ENCODE measurements around the gene AFG1L. TPM values are rescaled to one million over a fixed set of nuclear protein-coding genes. Genes with fewer than 3 reads are reported as not detected.
A peak's percentile ranks its signal among the peaks of the same experiment; 100 is the strongest.

Gene AFG1L
- total and polyA plus RNA-seq, 2 donors: 3.9 to 9.8 TPM

DNA sequence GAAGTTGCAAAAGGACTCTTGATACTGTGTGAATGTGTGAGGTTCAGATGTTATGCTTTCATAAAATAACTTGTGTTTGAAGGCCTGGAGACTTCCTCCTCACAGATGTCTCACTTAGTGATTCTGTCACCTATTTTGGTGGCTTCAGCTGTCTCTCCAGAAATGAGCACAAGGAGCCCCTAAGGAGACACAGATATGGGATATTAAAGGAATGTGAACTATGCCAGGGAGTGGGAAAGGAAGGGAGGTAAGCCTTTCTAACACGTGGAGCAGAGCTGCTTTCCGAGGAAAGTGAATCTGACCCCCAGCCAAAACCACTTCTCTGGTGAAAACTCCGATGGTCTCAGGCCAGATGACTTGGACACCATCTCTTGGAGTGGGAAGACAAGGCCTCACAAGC, 255.4 kb downstream of the AFG1L start:
- Histone ChIP-seq H3K4me1 (ENCODE audit: control insufficient read depth in 2 of 2, insufficient read depth in 2 of 2, low read length in 2 of 2) (peaks cover 2 to 3% of the 10 kb centered on the region in 2 donors), H3K27me3 (ENCODE audit: control insufficient read depth in 2 of 2, insufficient read depth in 1 of 2, low read length in 1 of 2) (no peaks in the 10 kb centered on the region), H3K27ac (ENCODE audit: low read depth in 1 of 2, low read length in 1 of 2) (no peak overlapping the region), H3K4me3 (ENCODE audit: low read length in 2 of 2) (no peak overlapping the region), H3K9me3 (ENCODE audit: control insufficient read depth in 2 of 2, insufficient read depth in 1 of 2, low read length in 1 of 2) (no peaks in the 10 kb centered on the region), H3K36me3 (ENCODE audit: control insufficient read depth in 2 of 2, insufficient read depth in 2 of 2, low read length in 1 of 2) (no peaks in the 10 kb centered on the region)
- WGBS: 96% methylated on average over 3 of the region's 3 CpGs
- DNase-seq (ENCODE audit: low read depth in 6 of 9, low spot score in 9 of 9): no peak

DNA sequence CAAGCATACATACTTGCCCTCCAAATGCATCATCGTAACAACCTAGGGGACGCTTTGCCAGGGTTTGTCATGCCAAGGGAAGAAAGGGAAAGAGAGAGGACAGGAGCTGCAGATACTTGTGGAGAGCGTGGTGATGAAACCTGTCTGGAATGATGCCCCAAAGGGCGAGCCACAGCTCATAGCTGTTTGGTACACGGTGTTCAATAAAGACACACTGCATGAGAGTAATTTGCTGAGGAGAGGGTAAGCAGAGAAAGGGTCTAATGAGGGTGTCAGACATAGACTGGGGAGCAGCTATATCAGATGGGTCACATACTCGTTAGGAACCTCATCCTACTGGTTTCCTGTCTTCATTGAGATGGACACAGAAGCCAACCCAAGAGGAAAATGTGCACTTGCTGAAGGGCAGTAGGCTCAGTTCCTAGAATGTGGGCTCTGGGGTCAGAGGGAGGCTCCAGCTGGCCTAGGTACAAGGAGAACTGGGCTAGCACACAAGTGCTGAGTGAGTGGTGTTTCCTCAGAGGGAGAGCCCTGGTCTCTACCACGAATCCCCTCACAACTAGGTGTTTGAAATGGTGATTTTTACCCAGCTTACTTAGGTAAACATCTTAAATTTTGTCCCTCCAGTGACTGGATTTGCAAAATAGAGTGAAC, 260.7 kb downstream of the AFG1L start:
- Histone ChIP-seq H3K27me3 (ENCODE audit: control insufficient read depth in 2 of 2, insufficient read depth in 1 of 2, low read length in 1 of 2) (peaks cover 0 to 4% of the 10 kb centered on the region in 2 donors), H3K4me1 (ENCODE audit: control insufficient read depth in 2 of 2, insufficient read depth in 2 of 2, low read length in 2 of 2) (peaks cover 7 to 10% of the 10 kb centered on the region in 2 donors), H3K36me3 (ENCODE audit: control insufficient read depth in 2 of 2, insufficient read depth in 2 of 2, low read length in 1 of 2) (no peaks in the 10 kb centered on the region), H3K4me3 (ENCODE audit: low read length in 2 of 2) (no peak overlapping the region), H3K27ac (ENCODE audit: low read depth in 1 of 2, low read length in 1 of 2) (no peak overlapping the region), H3K9me3 (ENCODE audit: control insufficient read depth in 2 of 2, insufficient read depth in 1 of 2, low read length in 1 of 2) (peaks cover 0 to 6% of the 10 kb centered on the region in 2 donors)
- 93% methylated on average over 7 of the region's 7 CpGs for WGBS
- DNase-seq (ENCODE audit: low read depth in 6 of 9, low spot score in 9 of 9): no peak

DNA sequence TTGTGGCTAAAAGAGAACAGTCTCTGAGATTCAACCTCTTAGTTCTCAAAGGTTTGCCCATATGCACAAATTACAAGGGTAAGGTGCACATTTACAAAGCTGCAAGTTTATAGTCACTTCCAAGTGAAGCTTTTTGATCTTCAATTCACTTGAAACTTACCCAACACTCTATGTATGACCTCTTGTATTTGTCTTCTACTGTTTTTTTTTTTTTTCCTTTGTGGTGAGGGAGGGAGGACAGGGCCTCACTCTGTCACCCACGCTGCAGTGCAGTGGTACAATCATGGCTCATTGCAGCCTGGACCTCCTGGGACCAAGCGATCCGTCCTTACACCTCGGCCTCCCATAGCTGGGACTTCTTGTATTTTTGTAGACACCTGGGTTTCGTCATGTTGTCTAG, 261.4 kb downstream of the AFG1L start:
- H3K4me3 ChIP-seq (ENCODE audit: low read length in 2 of 2): no peak overlapping the region
- WGBS: 98% methylated on average over 5 of the region's 5 CpGs

DNA sequence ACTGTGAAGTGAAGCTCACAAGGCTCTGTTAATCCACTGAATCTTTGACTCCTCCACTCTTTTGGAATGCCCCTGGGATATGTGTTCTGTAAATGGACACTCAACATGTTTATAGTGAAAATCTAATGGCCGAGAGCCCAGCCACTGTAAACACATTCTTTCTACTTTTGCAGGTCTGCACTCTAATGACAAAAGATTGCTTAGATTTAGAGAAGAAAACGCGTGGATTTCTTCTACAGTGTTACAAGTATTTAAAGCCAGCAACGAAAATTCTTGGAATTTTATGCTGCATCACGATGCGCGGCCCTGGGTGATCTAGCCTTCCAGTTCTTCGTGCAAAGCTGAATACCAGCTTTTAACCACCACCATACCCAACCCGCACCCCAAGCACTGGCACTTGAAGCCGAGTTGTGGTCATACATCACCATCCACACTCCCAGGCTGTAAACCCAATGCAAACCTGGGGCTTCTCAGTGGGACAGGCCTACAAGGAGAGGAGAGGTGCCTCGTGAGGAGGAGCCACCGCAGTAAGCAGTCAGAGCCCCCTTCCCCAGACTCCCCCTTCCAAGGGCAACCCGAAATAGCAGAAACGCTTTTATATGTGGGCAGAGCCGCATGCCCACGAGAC, 262.1 kb downstream of the AFG1L start:
- Histone ChIP-seq H3K4me3 (ENCODE audit: low read length in 2 of 2) (peak overlapping the region; percentile 50 to 88), H3K4me1 (ENCODE audit: control insufficient read depth in 2 of 2, insufficient read depth in 2 of 2, low read length in 2 of 2) (peaks cover 7 to 15% of the 10 kb centered on the region in 2 donors), H3K9me3 (ENCODE audit: control insufficient read depth in 2 of 2, insufficient read depth in 1 of 2, low read length in 1 of 2) (peaks cover 0 to 6% of the 10 kb centered on the region in 2 donors), H3K27me3 (ENCODE audit: control insufficient read depth in 2 of 2, insufficient read depth in 1 of 2, low read length in 1 of 2) (peaks cover 0 to 8% of the 10 kb centered on the region in 2 donors), H3K27ac (ENCODE audit: low read depth in 1 of 2, low read length in 1 of 2) (no peak overlapping the region), H3K36me3 (ENCODE audit: control insufficient read depth in 2 of 2, insufficient read depth in 2 of 2, low read length in 1 of 2) (peaks cover 0 to 3% of the 10 kb centered on the region in 2 donors)
- no peak for DNase-seq (ENCODE audit: low read depth in 6 of 9, low spot score in 9 of 9)
- WGBS: 64% methylated on average over 16 of the region's 16 CpGs

More for the DNA sequence above, 261.4 kb downstream of the AFG1L start:
- H3K36me3 ChIP-seq (ENCODE audit: control insufficient read depth in 2 of 2, insufficient read depth in 2 of 2, low read length in 1 of 2): no peaks in the 10 kb centered on the region
- H3K9me3 ChIP-seq (ENCODE audit: control insufficient read depth in 2 of 2, insufficient read depth in 1 of 2, low read length in 1 of 2): peaks cover 0 to 6% of the 10 kb centered on the region in 2 donors
- H3K27me3 ChIP-seq (ENCODE audit: control insufficient read depth in 2 of 2, insufficient read depth in 1 of 2, low read length in 1 of 2): peaks cover 0 to 4% of the 10 kb centered on the region in 2 donors
- peaks cover 7 to 10% of the 10 kb centered on the region in 2 donors for H3K4me1 ChIP-seq (ENCODE audit: control insufficient read depth in 2 of 2, insufficient read depth in 2 of 2, low read length in 2 of 2)
- no peak for DNase-seq (ENCODE audit: low read depth in 6 of 9, low spot score in 9 of 9)
- H3K27ac ChIP-seq (ENCODE audit: low read depth in 1 of 2, low read length in 1 of 2): no peak overlapping the region

DNA sequence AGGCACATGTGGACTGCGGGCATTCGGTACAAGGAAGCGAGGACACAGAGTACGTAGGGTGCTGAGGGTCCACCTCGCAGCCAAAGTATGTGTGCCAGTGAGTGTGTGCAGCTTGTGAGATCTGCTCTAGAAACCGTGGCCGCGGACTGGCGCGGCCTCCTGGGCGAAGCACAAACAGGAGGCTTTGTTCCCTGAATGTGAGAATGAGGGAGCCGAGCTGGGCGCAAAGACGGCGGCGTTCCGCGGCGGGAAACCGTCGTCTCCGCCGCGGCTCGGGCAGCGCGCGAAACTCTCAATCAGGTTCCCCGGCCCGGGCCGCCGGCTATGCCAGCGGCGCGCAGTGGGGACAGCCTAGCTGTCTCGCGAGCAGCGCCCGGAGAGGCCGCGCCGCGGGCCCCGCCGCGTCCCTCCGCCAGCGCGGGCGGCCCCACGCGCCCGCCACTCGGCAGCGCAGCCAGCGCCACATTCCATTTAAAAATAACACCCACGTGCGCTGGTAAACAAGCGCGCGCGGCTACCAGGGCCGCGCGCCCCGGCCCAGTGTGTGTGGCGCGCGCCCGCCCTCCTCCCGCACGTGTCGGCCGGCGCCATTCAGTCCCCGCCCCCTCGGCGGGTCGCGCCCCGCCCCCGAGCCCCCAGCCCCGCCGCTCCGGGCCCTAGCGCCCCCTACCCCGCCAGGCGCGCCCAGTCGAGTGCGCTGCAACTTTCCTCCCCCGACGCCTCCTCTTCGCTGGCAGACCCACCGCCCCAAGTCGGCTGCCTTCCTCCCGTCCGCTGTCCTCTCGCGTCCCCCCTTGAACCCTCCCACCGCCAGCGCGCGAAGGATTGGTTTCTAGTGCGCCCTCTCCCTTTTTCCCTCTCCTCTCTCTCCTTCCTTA, 262.9 kb downstream of the AFG1L start:
- peak overlapping the region; percentile 98 for H3K27ac ChIP-seq (ENCODE audit: low read depth in 1 of 2, low read length in 1 of 2)
- H3K4me3 ChIP-seq (ENCODE audit: low read length in 2 of 2): peak overlapping the region; percentile 82 to 88
- H3K9me3 ChIP-seq (ENCODE audit: control insufficient read depth in 2 of 2, insufficient read depth in 1 of 2, low read length in 1 of 2): peaks cover 0 to 6% of the 10 kb centered on the region in 2 donors
- H3K4me1 ChIP-seq (ENCODE audit: control insufficient read depth in 2 of 2, insufficient read depth in 2 of 2, low read length in 2 of 2): peaks cover 11 to 22% of the 10 kb centered on the region in 2 donors
- H3K36me3 ChIP-seq (ENCODE audit: control insufficient read depth in 2 of 2, insufficient read depth in 2 of 2, low read length in 1 of 2): peaks cover 5 to 9% of the 10 kb centered on the region in 2 donors
- WGBS: under 1% methylated on average over 105 of the region's 105 CpGs
- DNase-seq (ENCODE audit: low read depth in 6 of 9, low spot score in 9 of 9): peak in 7 of 9 donors; percentile 53 to 87 (median 74)
- peaks cover 0 to 12% of the 10 kb centered on the region in 2 donors for H3K27me3 ChIP-seq (ENCODE audit: control insufficient read depth in 2 of 2, insufficient read depth in 1 of 2, low read length in 1 of 2)

DNA sequence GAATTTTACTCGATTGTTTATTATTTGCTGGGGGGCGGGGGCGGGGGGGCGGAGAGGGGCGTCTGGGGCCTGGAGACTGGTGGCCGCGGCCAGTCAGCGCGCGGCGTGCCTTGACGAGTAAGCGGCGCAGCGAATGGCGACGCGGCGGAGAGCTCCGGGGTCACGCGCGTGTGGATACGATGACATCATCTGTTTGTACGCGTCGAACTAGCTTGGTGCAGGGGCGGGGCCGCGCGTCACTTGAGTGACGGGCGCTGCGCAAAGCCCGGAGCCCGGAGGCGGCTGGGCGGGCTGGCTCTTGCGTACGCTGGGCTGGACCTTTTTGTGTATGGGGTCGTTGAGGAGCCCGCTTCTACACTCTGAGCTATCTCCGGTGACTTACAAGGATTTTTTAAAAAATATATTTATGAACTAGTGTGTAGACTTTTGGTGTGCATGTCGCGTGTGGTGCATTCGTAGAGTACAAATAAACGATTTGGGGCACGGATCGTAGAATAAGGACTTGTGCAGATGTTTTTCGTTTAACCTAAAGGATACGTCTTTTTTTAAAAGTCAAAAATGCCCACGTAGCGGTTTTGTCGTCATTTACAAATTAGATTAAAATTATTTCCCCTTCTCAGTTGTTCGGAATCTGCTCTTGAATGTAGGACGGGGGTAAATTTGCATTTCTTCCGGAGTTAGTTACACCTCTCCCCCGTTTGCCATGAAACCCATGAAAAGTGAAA, 263.7 kb downstream of the AFG1L start:
- peaks cover 0 to 12% of the 10 kb centered on the region in 2 donors for H3K27me3 ChIP-seq (ENCODE audit: control insufficient read depth in 2 of 2, insufficient read depth in 1 of 2, low read length in 1 of 2)
- H3K9me3 ChIP-seq (ENCODE audit: control insufficient read depth in 2 of 2, insufficient read depth in 1 of 2, low read length in 1 of 2): peaks cover 0 to 6% of the 10 kb centered on the region in 2 donors
- peak overlapping the region; percentile 98 for H3K27ac ChIP-seq (ENCODE audit: low read depth in 1 of 2, low read length in 1 of 2)
- DNase-seq (ENCODE audit: low read depth in 6 of 9, low spot score in 9 of 9): peak; percentile 94 to 100 (median 99)
- H3K4me3 ChIP-seq (ENCODE audit: low read length in 2 of 2): peak overlapping the region; percentile 82 to 88
- peaks cover 11 to 23% of the 10 kb centered on the region in 2 donors for H3K4me1 ChIP-seq (ENCODE audit: control insufficient read depth in 2 of 2, insufficient read depth in 2 of 2, low read length in 2 of 2)
- peaks cover 5 to 9% of the 10 kb centered on the region in 2 donors for H3K36me3 ChIP-seq (ENCODE audit: control insufficient read depth in 2 of 2, insufficient read depth in 2 of 2, low read length in 1 of 2)
- WGBS: under 1% methylated on average over 58 of the region's 58 CpGs

DNA sequence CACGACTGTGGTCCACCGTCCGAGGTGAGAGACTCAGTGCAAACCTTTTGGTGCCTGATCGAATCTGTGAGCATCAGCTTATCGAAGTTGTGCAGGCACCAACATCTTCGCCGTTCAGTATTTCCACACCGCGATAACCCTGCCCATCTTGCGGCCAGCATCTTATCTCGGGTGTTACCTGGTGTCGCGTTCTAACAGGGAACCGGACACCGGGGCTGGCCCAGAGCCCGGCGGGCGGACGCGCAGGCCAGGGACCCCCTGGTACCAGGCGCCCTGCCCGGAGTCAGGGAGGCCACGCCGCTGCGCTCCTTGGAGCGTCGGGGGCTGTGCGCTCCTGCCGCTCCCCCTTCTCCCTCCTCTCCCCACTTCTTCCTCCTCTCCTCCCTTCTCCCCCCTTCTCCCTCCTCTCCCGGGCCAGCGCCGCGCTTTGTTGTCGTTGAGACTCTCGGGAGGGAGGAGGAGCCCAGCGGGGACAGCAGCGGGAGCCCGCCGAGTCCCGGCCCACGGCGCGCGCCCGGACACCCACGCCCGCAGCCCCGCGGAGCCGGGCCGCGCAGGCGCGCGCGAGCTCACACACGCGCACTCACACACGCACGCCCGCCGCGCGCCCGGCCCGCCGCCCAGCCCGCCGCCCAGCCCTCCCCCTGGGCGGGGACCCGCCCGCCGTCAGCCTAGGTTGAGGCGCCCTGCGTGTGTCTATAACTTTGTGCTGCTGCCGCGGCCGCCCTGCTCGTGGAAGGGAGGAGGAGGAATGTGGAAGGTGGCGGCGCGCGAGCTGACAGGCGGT, 264.4 kb downstream of the AFG1L start:
- H3K27me3 ChIP-seq (ENCODE audit: control insufficient read depth in 2 of 2, insufficient read depth in 1 of 2, low read length in 1 of 2): peaks cover 0 to 12% of the 10 kb centered on the region in 2 donors
- peaks cover 5 to 9% of the 10 kb centered on the region in 2 donors for H3K36me3 ChIP-seq (ENCODE audit: control insufficient read depth in 2 of 2, insufficient read depth in 2 of 2, low read length in 1 of 2)
- H3K27ac ChIP-seq (ENCODE audit: low read depth in 1 of 2, low read length in 1 of 2): peak overlapping the region; percentile 98
- peaks cover 0 to 6% of the 10 kb centered on the region in 2 donors for H3K9me3 ChIP-seq (ENCODE audit: control insufficient read depth in 2 of 2, insufficient read depth in 1 of 2, low read length in 1 of 2)
- under 1% methylated on average over 84 of the region's 84 CpGs for WGBS
- DNase-seq (ENCODE audit: low read depth in 6 of 9, low spot score in 9 of 9): peak in 8 of 9 donors; percentile 68 to 94 (median 86)
- peak overlapping the region; percentile 83 to 88 for H3K4me3 ChIP-seq (ENCODE audit: low read length in 2 of 2)
- H3K4me1 ChIP-seq (ENCODE audit: control insufficient read depth in 2 of 2, insufficient read depth in 2 of 2, low read length in 2 of 2): peaks cover 12 to 24% of the 10 kb centered on the region in 2 donors
